Transverse colon (tissue), 4 donors: ENCODE results near the gene CNTRL. TPM values are rescaled to one million over a fixed set of nuclear protein-coding genes. Genes with fewer than 3 reads are reported as not detected.

ENCODE experiments used
- DNase-seq: peaks from one replicate; pipeline ENCODE4 v3.0.0-alpha.2; 2019
- H3K27ac ChIP-seq, 4 donors: fragments of 200-600 bp; sonication (generic); 2 replicates each; pipeline ENCODE4 v1.5.1; 2016 to 2018; ENCODE audit warnings: inconsistent platforms in 4 of 4
- H3K27me3 ChIP-seq: fragments of 200-600 bp; sonication (generic); 2 replicates; pipeline ENCODE4 v1.5.1; 2017; ENCODE audit warnings: inconsistent platforms
- H3K36me3 ChIP-seq, 4 donors: fragments of 200-600 bp; sonication (generic); 2 replicates each; pipeline ENCODE4 v1.5.1; 2017 to 2019; ENCODE audit warnings: inconsistent platforms in 4 of 4
- H3K4me1 ChIP-seq, 4 donors: fragments of 200-600 bp; sonication (generic); 2 replicates each; pipeline ENCODE4 v1.5.1; 2017 to 2020; ENCODE audit warnings: inconsistent platforms in 4 of 4
- H3K4me3 ChIP-seq, 4 donors: fragments of 200-600 bp; sonication (generic); 1 replicate in 1 of 4; 2 replicates in 3 of 4; pipeline versions ENCODE4 v1.5.1 to v1.6.1; 2017 to 2019; ENCODE audit warnings: inconsistent platforms in 4 of 4
- H3K9me3 ChIP-seq, 2 donors: fragments of 200-600 bp; sonication (generic); 2 replicates each; pipeline ENCODE4 v1.5.1; 2017 to 2019; ENCODE audit warnings: inconsistent platforms in 2 of 2
- EP300 ChIP-seq: sonication (generic); formaldehyde crosslinking; IDR thresholded peaks from one replicate; pipeline ENCODE4 v1.6.1; 2017; ENCODE audit warnings: antibody characterized with exemption, low read depth
- POLR2A ChIP-seq: fragments of 450-650 bp; IDR thresholded peaks from one replicate; pipeline ENCODE4 v1.6.1; 2016; ENCODE audit warnings: antibody characterized with exemption, mild to moderate bottlenecking, moderate library complexity
- POLR2AphosphoS5 ChIP-seq, 3 donors: sonication (generic); formaldehyde crosslinking; IDR thresholded peaks; one replicate each; pipeline ENCODE4 v1.6.1; 2016; ENCODE audit warnings: antibody characterized with exemption in 3 of 3
- WGBS, 2 donors: methylation state at CpG; one replicate each; pipeline ENCODE4 v1.1.5; 2018; ENCODE audit warnings: low coverage in 1 of 2; 5-methylcytosine and 5-hydroxymethylcytosine counted together
- in situ Hi-C, 4 donors: fragments of 200-750 bp; cut with MboI; loops; one replicate each; pipeline versions ENCODE4 v1.15.0 to v1.15.1; 2017; ENCODE audit warnings: low sequenced_read_pairs in 3 of 4, low pct_ligation_motif_present in 1 of 4, low pct_unique_long_range_greater_than_20kb in 1 of 4
- intact Hi-C: fragments of 100-400 bp; cut with DNase I; formaldehyde crosslinking; loops from one replicate; pipeline ENCODE4 v1.15.1; 2023; ENCODE audit warnings: low total_unique reads
- total RNA-seq, 4 donors: library from RNA; depleted of rRNA; stranded (reverse); fragments of >200 nt; gene quantifications; one replicate each; pipeline ENCODE4 v1.1.0, GENCODE V29; 2016
- TF ChIP-seq, protein P1 (sequence below), 5 experiments: fragments of 200-600 bp in 3 of 5; fragments of 450-650 bp in 2 of 5; sonication (generic) in 3 of 5; IDR thresholded peaks; 1 replicate in 2 of 5; 2 replicates in 3 of 5; pipeline ENCODE4 v1.5.1; 2016 to 2017; ENCODE audit warnings: antibody characterized with exemption in 5 of 5, inconsistent platforms in 3 of 5, mild to moderate bottlenecking in 2 of 5, moderate library complexity in 1 of 5

Gene CNTRL
- total RNA-seq, 4 donors from 2014 or later: 6.0 to 21.3 (median 11.2) TPM

DNA sequence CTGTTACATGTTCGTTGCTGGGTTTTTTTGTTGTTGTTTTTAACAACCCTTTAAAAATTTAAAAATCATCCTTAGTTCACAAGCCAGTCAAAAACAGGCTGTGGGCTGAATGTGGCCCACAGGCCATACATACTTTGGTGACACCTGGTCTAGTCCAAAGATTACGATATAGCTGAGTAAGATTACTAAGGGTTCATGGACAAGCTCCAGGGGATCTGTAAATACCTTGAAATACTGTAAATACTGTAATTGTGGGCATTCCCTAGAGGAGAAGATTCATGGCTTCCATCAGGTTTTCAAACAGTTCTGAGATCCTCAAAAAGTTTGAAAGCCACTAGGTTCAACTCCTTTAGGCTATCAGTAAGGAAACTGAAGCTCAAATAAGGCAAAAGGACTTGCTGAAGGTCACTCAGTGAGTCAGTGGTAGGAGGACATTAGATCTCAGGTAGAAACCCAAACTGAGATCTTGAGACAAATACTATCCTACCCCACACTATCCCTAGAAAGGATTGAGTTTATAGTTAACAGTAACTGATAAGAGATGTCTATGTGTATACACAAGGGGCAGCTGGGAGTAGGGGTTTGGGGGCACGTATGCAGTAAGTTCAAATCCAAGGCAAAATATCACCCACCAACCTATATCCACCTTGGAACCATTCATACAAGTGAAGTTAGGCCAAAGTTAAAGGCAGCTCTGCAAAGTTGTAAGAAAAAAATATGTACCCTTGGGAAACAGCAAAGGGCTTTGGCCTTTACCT is 109.1 kb downstream of the CNTRL start:
- no peak for DNase-seq
- Histone ChIP-seq H3K27ac (no peak overlapping the region), H3K9me3 (no peaks in the 10 kb centered on the region), H3K4me3 (no peak overlapping the region), H3K27me3 (no peaks in the 10 kb centered on the region), H3K4me1 (peaks cover 0 to 67% (median 12%) of the 10 kb centered on the region in 4 donors), H3K36me3 (peaks cover 0 to 26% (median 2%) of the 10 kb centered on the region in 4 donors)
- intact Hi-C loops (no loop called here), in situ Hi-C loops (no loop called here)
- WGBS, 2 donors: 73 to 81% methylated on average over 3 of the region's 3 CpGs
- TF ChIP-seq, protein P1, sequence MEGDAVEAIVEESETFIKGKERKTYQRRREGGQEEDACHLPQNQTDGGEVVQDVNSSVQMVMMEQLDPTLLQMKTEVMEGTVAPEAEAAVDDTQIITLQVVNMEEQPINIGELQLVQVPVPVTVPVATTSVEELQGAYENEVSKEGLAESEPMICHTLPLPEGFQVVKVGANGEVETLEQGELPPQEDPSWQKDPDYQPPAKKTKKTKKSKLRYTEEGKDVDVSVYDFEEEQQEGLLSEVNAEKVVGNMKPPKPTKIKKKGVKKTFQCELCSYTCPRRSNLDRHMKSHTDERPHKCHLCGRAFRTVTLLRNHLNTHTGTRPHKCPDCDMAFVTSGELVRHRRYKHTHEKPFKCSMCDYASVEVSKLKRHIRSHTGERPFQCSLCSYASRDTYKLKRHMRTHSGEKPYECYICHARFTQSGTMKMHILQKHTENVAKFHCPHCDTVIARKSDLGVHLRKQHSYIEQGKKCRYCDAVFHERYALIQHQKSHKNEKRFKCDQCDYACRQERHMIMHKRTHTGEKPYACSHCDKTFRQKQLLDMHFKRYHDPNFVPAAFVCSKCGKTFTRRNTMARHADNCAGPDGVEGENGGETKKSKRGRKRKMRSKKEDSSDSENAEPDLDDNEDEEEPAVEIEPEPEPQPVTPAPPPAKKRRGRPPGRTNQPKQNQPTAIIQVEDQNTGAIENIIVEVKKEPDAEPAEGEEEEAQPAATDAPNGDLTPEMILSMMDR (IDR thresholded peaks at IDR 0.05): no peak
- TF ChIP-seq EP300 (no peak), POLR2A (no peak), POLR2AphosphoS5 (IDR thresholded peaks at IDR 0.05) (no peak)

DNA sequence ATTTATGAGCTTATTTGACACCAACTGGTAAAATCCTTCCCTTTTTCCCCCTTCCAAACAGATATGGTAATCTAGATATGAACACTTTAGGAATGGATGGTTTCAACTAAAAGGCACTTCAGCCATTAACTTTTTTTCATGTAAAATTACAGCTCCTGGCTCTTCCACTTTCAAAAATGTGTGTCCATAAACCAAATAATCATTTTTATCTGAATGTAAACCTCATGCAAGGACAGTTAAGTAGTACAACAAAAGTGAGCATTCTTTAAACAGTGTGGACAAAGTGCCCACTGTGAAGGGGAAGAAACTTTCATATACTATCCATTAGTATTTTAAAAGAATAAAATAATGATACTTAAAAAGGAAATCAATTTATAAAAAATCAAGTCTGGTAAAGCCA is 109.7 kb downstream of the CNTRL start:
- DNase-seq: no peak
- no peak for TF ChIP-seq POLR2A
- TF ChIP-seq, protein P1 (IDR thresholded peaks at IDR 0.05): no peak
- no peak for TF ChIP-seq EP300
- TF ChIP-seq POLR2AphosphoS5 (IDR thresholded peaks at IDR 0.05): no peak
- intact Hi-C loops: no loop called here
- no peak overlapping the region for H3K4me3 ChIP-seq
- no peaks in the 10 kb centered on the region for H3K27me3 ChIP-seq
- no peaks in the 10 kb centered on the region for H3K9me3 ChIP-seq
- peaks cover 0 to 25% (median 2%) of the 10 kb centered on the region in 4 donors for H3K36me3 ChIP-seq
- in situ Hi-C loops: no loop called here
- H3K27ac ChIP-seq: no peak overlapping the region
- peaks cover 0 to 72% (median 15%) of the 10 kb centered on the region in 4 donors for H3K4me1 ChIP-seq

DNA sequence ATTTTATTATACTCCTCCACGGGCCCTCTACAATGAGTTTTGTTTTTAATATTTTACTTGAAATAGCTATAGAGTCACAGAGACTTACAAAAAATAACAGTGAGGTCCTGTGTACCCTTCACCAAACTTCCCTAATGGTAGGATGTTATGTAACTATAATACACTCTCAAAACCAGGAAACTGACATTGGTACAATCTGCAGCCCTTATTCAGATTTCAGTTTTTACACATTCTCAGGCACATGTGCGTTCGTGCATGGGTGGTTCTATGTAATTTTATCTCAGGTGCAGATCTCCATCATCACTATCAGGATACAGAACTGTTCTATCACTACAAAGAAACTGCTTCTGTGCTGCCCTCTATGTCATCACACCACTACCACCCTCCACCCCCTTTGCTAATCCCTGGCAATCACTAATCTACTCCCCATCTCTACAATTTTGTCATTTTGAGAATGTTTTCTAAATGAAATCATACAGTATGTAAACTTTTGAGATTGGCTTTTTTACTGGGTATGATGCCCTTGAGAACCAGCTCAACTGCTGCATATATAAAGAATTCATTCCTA is 110.5 kb downstream of the CNTRL start:
- Histone ChIP-seq H3K36me3 (peaks cover 0 to 21% (median 2%) of the 10 kb centered on the region in 4 donors), H3K9me3 (no peaks in the 10 kb centered on the region), H3K4me3 (no peak overlapping the region), H3K4me1 (peaks cover 0 to 71% (median 14%) of the 10 kb centered on the region in 4 donors), H3K27me3 (no peaks in the 10 kb centered on the region), H3K27ac (no peak overlapping the region)
- intact Hi-C loops: no loop called here
- TF ChIP-seq POLR2A: no peak
- no peak for DNase-seq
- WGBS, 2 donors: 60 to 80% methylated on average over 3 of the region's 3 CpGs
- in situ Hi-C loops: no loop called here

DNA sequence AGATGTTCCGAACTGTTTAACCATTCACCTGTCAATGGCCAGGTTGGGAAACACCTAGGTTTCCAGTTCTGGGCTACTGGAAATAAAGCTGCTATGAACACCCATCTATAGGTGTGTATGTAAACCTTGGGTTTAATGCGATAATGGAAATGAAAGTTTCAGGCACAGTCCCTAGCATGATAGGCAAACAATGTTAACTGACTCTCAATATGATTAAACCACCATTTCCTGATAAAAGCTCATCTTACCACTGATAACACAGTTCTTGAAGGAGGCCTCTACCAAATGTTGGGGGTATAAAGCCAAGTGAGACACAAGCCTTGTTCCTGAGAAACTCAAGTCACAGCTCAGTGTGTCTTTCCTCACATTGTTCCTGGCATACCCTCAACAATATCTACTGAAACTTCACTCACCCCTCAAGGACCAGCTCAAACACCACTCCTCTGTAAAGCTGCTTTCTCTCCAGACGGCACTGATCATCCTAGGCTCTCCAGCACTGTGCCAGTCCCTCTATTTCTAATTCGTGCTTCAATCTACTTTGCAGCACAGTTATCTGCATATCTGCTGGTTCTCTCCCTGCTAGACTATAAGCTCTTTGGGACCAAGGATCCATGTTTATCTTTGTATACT is 111.1 kb downstream of the CNTRL start:
- DNase-seq: no peak
- Histone ChIP-seq H3K27me3 (no peaks in the 10 kb centered on the region), H3K4me1 (peaks cover 0 to 76% (median 13%) of the 10 kb centered on the region in 4 donors), H3K27ac (no peak overlapping the region), H3K4me3 (no peak overlapping the region), H3K9me3 (no peaks in the 10 kb centered on the region), H3K36me3 (peaks cover 0 to 17% (median 2%) of the 10 kb centered on the region in 4 donors)
- in situ Hi-C loops: no loop called here
- WGBS, 2 donors: 79 to 100% methylated on average over 1 to 4 of the region's 4 CpGs
- no peak for TF ChIP-seq EP300
- TF ChIP-seq POLR2A: no peak
- no peak for TF ChIP-seq POLR2AphosphoS5 (IDR thresholded peaks at IDR 0.05)
- TF ChIP-seq, protein P1 (IDR thresholded peaks at IDR 0.05): no peak
- intact Hi-C loops: no loop called here
